Activated T-helper 1 cell treated with anti-CD3 and anti-CD28 coated beads, Interleukin-2, amount 50 U/mL, for 16 hours (primary cell): Measurements from ENCODE around the gene KMT2A.
"Not testable (repeated sequence)": the region's sequence is repeated elsewhere in the genome, so short reads cannot be mapped to it uniquely, and the experiment has no call there.

Source experiments
- DNase-seq, 2 donors: peaks; one replicate each; pipeline ENCODE4 v3.0.0-alpha.2; 2020; ENCODE audit warnings: low read depth in 1 of 2, low spot score in 1 of 2

The KMT2A gene

GRCh38 chr11:118435893-118436624 is at the start of gene KMT2A:
TSS of gene KMT2A (plus strand) at chr11:118436492. CDS start at chr11:118436513, 21 bp downstream.
- DNase-seq = peak; percentile 87 to 90

DNA sequence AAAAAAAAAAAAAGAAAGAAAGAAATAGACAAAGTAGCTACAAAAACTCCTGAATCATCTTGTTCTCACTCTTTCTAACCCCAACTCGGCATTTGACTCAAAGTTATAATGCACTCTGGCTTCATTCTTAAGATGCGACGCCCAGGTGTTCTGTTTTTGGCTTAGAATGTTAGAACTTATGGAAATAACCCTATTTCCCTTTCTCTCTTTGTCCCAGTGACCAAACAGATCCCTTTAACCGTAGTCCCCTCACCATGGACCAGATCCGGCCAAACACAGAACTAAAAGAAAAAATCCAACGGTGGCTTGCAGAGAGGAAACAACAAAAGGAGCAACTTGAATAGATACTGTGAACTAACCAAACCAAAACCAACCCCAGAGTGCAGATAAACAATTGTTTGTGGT is 40.2 kb upstream of the KMT2A start:
- no peak for DNase-seq

GRCh38 chr11:118397448-118397847 is 38.8 kb upstream of the KMT2A start:
- DNase-seq = no peak

GRCh38 chr11:118398791-118399559 is 37.3 kb upstream of the KMT2A start:
- DNase-seq = peak in 1 of 2 donors; percentile 26

- DNase-seq = peak; percentile 83 to 84
Observed at GRCh38 chr11:118401151-118401879, 35.0 kb upstream of the KMT2A start, which contains the start of gene ATP5MG. TSS of gene ATP5MG (plus strand) at chr11:118401606. CDS start at chr11:118401666, 60 bp downstream.

GRCh38 chr11:118401880-118402590 is 34.3 kb upstream of the KMT2A start:
- DNase-seq = no peak

GRCh38 chr11:118402594-118402993 is 33.7 kb upstream of the KMT2A start:
- DNase-seq = not testable (repeated sequence)

GRCh38 chr11:118406599-118407166 is 29.6 kb upstream of the KMT2A start:
- no peak for DNase-seq

GRCh38 chr11:118410055-118410745 is 26.1 kb upstream of the KMT2A start:
- no peak for DNase-seq

GRCh38 chr11:118411530-118411929 is 24.8 kb upstream of the KMT2A start:
- DNase-seq = no peak

DNA sequence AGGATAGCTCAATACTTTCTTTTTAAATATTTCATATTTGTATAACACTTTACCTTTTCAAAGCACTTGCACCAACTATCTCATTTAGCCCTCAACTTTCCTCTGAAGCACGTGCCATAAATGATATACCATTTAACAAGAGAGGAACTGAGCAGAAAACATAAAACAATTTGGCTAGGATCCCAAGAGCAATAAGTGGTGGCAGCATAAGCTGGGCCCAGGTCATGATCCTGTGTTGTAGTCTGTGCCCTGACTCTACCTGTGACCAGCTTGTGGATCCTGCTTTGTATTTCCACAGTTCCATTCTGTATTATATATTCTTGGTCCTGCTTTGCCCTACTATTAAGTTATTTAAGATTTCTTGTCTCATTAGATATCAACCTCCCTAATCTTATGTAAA is 23.4 kb upstream of the KMT2A start:
- DNase-seq = no peak

DNA sequence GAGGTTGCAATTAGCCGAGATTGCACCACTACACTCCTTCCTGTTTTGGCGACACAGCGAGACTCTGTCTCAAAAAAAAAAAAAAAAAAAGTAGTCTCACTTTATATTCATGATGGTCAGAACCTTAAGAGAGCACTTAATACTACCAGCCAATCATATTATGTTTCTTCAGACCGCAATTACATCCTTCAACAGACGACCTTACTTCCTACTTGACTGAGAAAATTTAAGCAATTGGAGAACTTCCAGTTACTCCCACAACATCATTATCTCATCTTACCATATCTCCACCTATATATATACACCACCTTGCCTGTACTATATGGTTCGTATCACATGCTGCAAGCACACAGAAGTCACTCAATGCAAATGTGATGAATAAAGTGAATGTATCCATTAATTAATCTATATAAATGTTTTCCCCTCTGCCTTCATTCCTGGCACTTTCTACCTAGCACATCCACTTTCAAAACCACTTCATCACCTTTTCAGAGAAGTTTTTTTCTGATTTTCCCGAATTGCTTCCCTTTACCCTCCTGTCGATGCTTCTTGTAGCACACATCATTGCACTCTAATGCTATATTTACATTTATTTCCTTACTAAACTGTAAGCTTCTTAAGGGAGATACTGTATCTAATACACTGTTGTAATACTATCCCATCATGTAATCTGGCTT is 21.1 kb upstream of the KMT2A start:
- no peak for DNase-seq

- no peak for DNase-seq
Observed at GRCh38 chr11:118415739-118416068, 20.6 kb upstream of the KMT2A start.

DNA sequence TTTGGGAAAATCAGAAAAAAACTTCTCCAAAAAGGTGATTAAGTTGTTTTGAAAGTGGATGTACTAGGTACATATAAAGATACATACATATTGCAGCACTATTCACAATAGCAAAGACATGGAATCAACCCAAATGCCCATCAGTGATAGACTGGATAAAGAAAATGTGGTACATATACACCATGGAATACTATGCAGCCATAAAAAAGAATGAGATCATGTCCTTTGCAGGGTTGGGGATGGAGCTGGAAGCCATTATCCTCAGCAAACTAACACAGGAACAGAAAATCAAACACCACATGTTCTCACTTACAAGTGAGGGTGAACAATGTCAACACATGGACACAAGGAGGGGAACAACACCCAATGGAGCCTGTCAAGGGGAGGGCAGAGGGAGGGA is 19.4 kb upstream of the KMT2A start:
- DNase-seq = not testable (repeated sequence)

DNA sequence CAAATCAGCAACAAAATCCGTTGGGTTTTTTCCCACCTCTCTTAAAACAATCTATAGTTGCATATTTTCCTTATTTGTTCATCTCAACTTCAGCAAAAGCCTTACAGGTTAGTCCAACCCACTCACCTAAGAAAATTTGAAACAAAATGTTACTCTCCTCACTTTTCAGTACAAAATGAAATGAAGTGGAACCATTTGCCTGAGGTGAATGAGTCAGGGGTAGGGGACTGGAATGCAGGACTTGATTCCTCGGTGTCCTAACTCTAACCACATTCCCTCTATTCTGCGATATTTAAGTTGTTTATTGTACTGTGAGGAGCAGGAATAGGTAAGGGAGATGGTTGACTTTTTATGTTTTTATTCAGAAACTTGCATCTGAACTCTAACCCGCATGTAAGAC is 18.5 kb upstream of the KMT2A start:
- no peak for DNase-seq

GRCh38 chr11:118418766-118419165 is 17.5 kb upstream of the KMT2A start:
- DNase-seq = no peak

DNA sequence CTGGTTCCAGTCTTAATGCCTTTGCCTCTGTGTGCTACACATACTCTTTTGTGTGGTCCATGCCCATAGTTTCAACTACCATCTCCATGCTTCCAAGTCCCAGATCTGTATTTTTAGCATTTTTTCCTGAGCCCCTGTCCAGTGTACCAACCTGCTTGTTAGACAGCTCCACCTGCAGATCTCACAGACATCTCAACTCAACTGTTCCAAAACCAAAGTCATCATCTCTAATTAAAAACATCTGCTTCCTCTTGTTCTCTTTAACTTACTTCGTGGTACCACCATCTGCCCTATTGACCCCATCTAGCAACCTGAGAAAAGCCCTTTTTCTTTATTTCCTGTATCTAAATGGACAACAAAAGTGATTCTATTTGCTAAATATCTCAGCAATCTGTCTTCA is 8.6 kb upstream of the KMT2A start:
- DNase-seq = no peak

GRCh38 chr11:118430956-118431355 is 5.3 kb upstream of the KMT2A start:
- no peak for DNase-seq

DNA sequence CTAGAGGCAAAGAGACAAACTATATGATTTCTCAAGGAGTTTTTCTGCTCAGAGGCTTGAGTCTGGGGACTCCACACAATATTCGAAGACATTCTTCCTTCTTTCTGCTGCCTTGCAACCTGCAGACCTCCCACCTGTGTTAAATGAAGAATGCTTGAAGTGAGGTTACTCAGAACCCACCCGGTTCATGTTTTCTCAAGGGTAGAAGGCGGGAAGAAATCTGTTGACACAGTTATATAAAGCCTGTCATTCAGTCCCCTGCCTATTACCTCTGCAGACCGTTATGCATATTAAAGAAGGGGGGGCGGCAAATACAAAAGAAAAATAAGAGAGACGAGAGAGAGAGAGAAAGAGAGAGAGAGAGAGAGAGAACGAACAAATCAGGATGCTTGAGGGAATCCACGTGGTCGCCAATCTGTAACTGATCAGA is 2.2 kb upstream of the KMT2A start:
- DNase-seq = no peak
